Fibroblast of skin of scalp (primary cell): ENCODE measurements around the gene ADGRE1.
A peak's percentile ranks its signal among the peaks of the same experiment; 100 is the strongest.

Source experiments
- DNase-seq: peaks from one replicate; pipeline ENCODE4 v3.0.0-alpha.2; 2013

The ADGRE1 gene

GRCh38 chr19:6876748-6877147 is 10.6 kb upstream of the ADGRE1 start:
- no peak for DNase-seq

GRCh38 chr19:6877766-6878165 is 9.6 kb upstream of the ADGRE1 start:
- no peak for DNase-seq

- no peak for DNase-seq
Observed at GRCh38 chr19:6886277-6886897, 992 bp upstream of the ADGRE1 start.

- DNase-seq = no peak
Observed at GRCh38 chr19:6888967-6889366, 1.6 kb downstream of the ADGRE1 start.

GRCh38 chr19:6890401-6890913 is 3.1 kb downstream of the ADGRE1 start:
- DNase-seq = no peak

GRCh38 chr19:6890938-6891337 is 3.6 kb downstream of the ADGRE1 start:
- no peak for DNase-seq

GRCh38 chr19:6891761-6892385 is 4.5 kb downstream of the ADGRE1 start:
- no peak for DNase-seq

- DNase-seq = no peak
Observed at GRCh38 chr19:6894313-6894712, 6.9 kb downstream of the ADGRE1 start.

GRCh38 chr19:6903446-6903845 is 16.1 kb downstream of the ADGRE1 start:
- no peak for DNase-seq

- DNase-seq = no peak
Observed at GRCh38 chr19:6906559-6907060, 19.2 kb downstream of the ADGRE1 start.

GRCh38 chr19:6911523-6911922 is 24.1 kb downstream of the ADGRE1 start:
- no peak for DNase-seq

- no peak for DNase-seq
Observed at GRCh38 chr19:6914321-6914720, 26.9 kb downstream of the ADGRE1 start.

- no peak for DNase-seq
Observed at GRCh38 chr19:6916952-6917351, 29.6 kb downstream of the ADGRE1 start.

- DNase-seq = no peak
Observed at GRCh38 chr19:6925386-6925785, 38.0 kb downstream of the ADGRE1 start.

GRCh38 chr19:6925801-6926751 is 38.7 kb downstream of the ADGRE1 start:
- no peak for DNase-seq

- DNase-seq = no peak
Observed at GRCh38 chr19:6930190-6930589, 42.8 kb downstream of the ADGRE1 start.

GRCh38 chr19:6935069-6935468 is 47.7 kb downstream of the ADGRE1 start:
- no peak for DNase-seq

GRCh38 chr19:6935618-6936017 is 48.2 kb downstream of the ADGRE1 start:
- DNase-seq = no peak

GRCh38 chr19:6945733-6946132 is 58.4 kb downstream of the ADGRE1 start:
- no peak for DNase-seq

GRCh38 chr19:6947745-6948144 is 60.4 kb downstream of the ADGRE1 start:
- DNase-seq = peak; percentile 8

GRCh38 chr19:6948884-6949283 is 61.5 kb downstream of the ADGRE1 start:
- DNase-seq = no peak

GRCh38 chr19:6952956-6953355 is 65.6 kb downstream of the ADGRE1 start:
- DNase-seq = no peak

GRCh38 chr19:6955082-6955481 is 67.7 kb downstream of the ADGRE1 start:
- no peak for DNase-seq
